IMR-90 (cell line): ENCODE data around the gene MARCHF3. TPM values are rescaled to one million over a fixed set of nuclear protein-coding genes. Genes with fewer than 3 reads are reported as not detected.

ENCODE experiments used
- ATAC-seq: fragments of 200-7000 bp; cut with Tn5 transposase; 2 replicates; pipeline ENCODE4 v1.9.1; 2020; ENCODE audit warnings: low read depth, mild to moderate bottlenecking, moderate library complexity
- BruUV-seq: library from RNA; stranded (reverse); fragments of 400-500 nt; replicated peaks from 2 replicates; lab custom pipeline; 2021; lab: Mats Ljungman, UMichigan
- CTCF ChIA-PET: fragments of 300-600 bp; formaldehyde crosslinking; extraction: SDS; loops from one replicate; lab custom pipeline; 2021; ENCODE audit warnings: antibody characterized with exemption; lab: Yijun Ruan, JAX
- POLR2A ChIA-PET: fragments of 300-600 bp; sonication (Branson Sonifier 250); formaldehyde crosslinking; loops from one replicate; lab custom pipeline; 2022; ENCODE audit warnings: antibody characterized with exemption; ENCODE audit not compliant: unreplicated experiment; lab: Charles Lee
- DNase-seq: peaks from one replicate; pipeline ENCODE4 v3.0.0; 2013
- H2AFZ ChIP-seq: replicated peaks from 2 replicates; pipeline ENCODE3; 2013; ENCODE audit warnings: low read length, mild to moderate bottlenecking; ENCODE audit not compliant: poor library complexity
- H2AK5ac ChIP-seq: 2 replicates; pipeline ENCODE4 v1.6.1; 2013; ENCODE audit warnings: low read depth, low read length, inconsistent platforms
- H2AK9ac ChIP-seq: replicated peaks from 2 replicates; pipeline ENCODE3; 2013; ENCODE audit warnings: mild to moderate bottlenecking, low read depth, low read length, moderate library complexity; ENCODE audit not compliant: poor library complexity
- H2BK120ac ChIP-seq: 2 replicates; pipeline ENCODE4 v1.6.1; 2013; ENCODE audit warnings: low read depth, low read length, inconsistent platforms
- H2BK15ac ChIP-seq: 3 replicates; pipeline ENCODE4 v1.6.1; 2013; ENCODE audit warnings: low read depth, low read length, inconsistent platforms
- H2BK20ac ChIP-seq: 2 replicates; pipeline ENCODE4 v1.6.1; 2013; ENCODE audit warnings: low read depth, mild to moderate bottlenecking, inconsistent platforms, low read length, moderate library complexity
- H2BK5ac ChIP-seq: 2 replicates; pipeline ENCODE4 v1.6.1; 2013; ENCODE audit warnings: mild to moderate bottlenecking, low read depth, low read length, inconsistent platforms; ENCODE audit not compliant: poor library complexity, severe bottlenecking
- H3K14ac ChIP-seq: replicated peaks from 2 replicates; pipeline ENCODE4 v1.6.1; 2013; ENCODE audit warnings: low read depth, low read length, inconsistent platforms
- H3K18ac ChIP-seq: 2 replicates; pipeline ENCODE4 v1.6.1; 2013; ENCODE audit warnings: low read depth, low read length, control low read depth
- H3K23ac ChIP-seq: 2 replicates; pipeline ENCODE4 v1.6.1; 2013; ENCODE audit warnings: low read depth, low read length, inconsistent platforms
- H3K27ac ChIP-seq: 2 replicates; pipeline ENCODE4 v1.5.1; 2013; ENCODE audit warnings: mild to moderate bottlenecking, control low read depth, low read length; ENCODE audit not compliant: insufficient read depth
- H3K27me3 ChIP-seq: 2 replicates; pipeline ENCODE4 v1.6.1; 2013; ENCODE audit warnings: low read length; ENCODE audit not compliant: control insufficient read depth, insufficient read depth
- H3K36me3 ChIP-seq: 2 replicates; pipeline ENCODE4 v1.6.1; 2013; ENCODE audit warnings: low read length, mixed read lengths; ENCODE audit not compliant: control insufficient read depth, insufficient read depth
- H3K4ac ChIP-seq: 2 replicates; pipeline ENCODE4 v1.6.1; 2013; ENCODE audit warnings: low read depth, low read length, inconsistent platforms
- H3K4me1 ChIP-seq: 2 replicates; pipeline ENCODE4 v1.6.1; 2013; ENCODE audit warnings: low read length, mixed read lengths; ENCODE audit not compliant: control insufficient read depth, insufficient read depth
- H3K4me2 ChIP-seq: 2 replicates; pipeline ENCODE4 v1.6.1; 2013; ENCODE audit warnings: low read depth, mild to moderate bottlenecking, control low read depth, low read length, moderate library complexity
- H3K4me3 ChIP-seq: 2 replicates; pipeline ENCODE4 v1.5.1; 2013; ENCODE audit warnings: low read depth, mild to moderate bottlenecking, control low read depth, low read length, moderate library complexity; ENCODE audit not compliant: insufficient read depth
- H3K56ac ChIP-seq: 2 replicates; pipeline ENCODE4 v1.6.1; 2013; ENCODE audit warnings: low read length, inconsistent platforms; ENCODE audit not compliant: insufficient read depth; ENCODE audit errors: extremely low read depth
- H3K79me1 ChIP-seq, 2 experiments: 2 replicates each; pipeline ENCODE4 v1.6.1; 2013; ENCODE audit warnings: low read length in 2 of 2, inconsistent platforms in 1 of 2, low read depth in 1 of 2
- H3K9ac ChIP-seq: 2 replicates; pipeline ENCODE4 v1.6.1; 2013; ENCODE audit warnings: low read depth, low read length, control low read depth
- H3K9me1 ChIP-seq: 2 replicates; pipeline ENCODE4 v1.6.1; 2013; ENCODE audit warnings: low read length, inconsistent platforms; ENCODE audit not compliant: insufficient read depth
- H3K9me3 ChIP-seq: 2 replicates; pipeline ENCODE4 v1.6.1; 2013; ENCODE audit warnings: low read length; ENCODE audit not compliant: control insufficient read depth, insufficient read depth
- H4K20me1 ChIP-seq: 2 replicates; pipeline ENCODE4 v1.6.1; 2013; ENCODE audit warnings: low read length, inconsistent platforms; ENCODE audit not compliant: insufficient read depth
- H4K5ac ChIP-seq: 2 replicates; pipeline ENCODE4 v1.6.1; 2013; ENCODE audit warnings: mild to moderate bottlenecking, low read depth, low read length, control low read depth
- H4K8ac ChIP-seq, 2 experiments: 2 replicates each; pipeline ENCODE4 v1.6.1; 2013; ENCODE audit warnings: low read depth in 2 of 2, low read length in 2 of 2, control low read depth in 1 of 2, inconsistent platforms in 1 of 2
- H4K91ac ChIP-seq: 2 replicates; pipeline ENCODE4 v1.6.1; 2013; ENCODE audit warnings: low read depth, low read length, inconsistent platforms; ENCODE audit not compliant: insufficient read depth
- BHLHE40 ChIP-seq: fragments of 150-350 bp; IDR thresholded peaks from 2 replicates; pipeline ENCODE4 v1.6.1; 2016; ENCODE audit warnings: mild to moderate bottlenecking, low read depth, low read length
- CEBPB ChIP-seq: IDR thresholded peaks from 2 replicates; pipeline ENCODE4 v1.6.1; 2012; ENCODE audit warnings: low read depth, low read length, improper control_type of control experiment
- CHD1 ChIP-seq: IDR thresholded peaks from 2 replicates; pipeline ENCODE4 v1.6.1; 2012; ENCODE audit warnings: low read depth, low read length, improper control_type of control experiment
- ELK1 ChIP-seq: fragments of 150-350 bp; IDR thresholded peaks from 2 replicates; pipeline ENCODE4 v1.6.1; 2016; ENCODE audit warnings: low read depth, mild to moderate bottlenecking, low read length, moderate library complexity, borderline replicate concordance
- FOS ChIP-seq: fragments of 150-350 bp; IDR thresholded peaks from 2 replicates; pipeline ENCODE4 v1.6.1; 2016; ENCODE audit warnings: low read depth, low read length
- MAZ ChIP-seq: IDR thresholded peaks from 2 replicates; pipeline ENCODE4 v1.6.1; 2012; ENCODE audit warnings: low read depth, mild to moderate bottlenecking, low read length, improper control_type of control experiment, moderate library complexity, borderline replicate concordance
- MXI1 ChIP-seq: IDR thresholded peaks from 2 replicates; pipeline ENCODE4 v1.6.1; 2012; ENCODE audit warnings: low read depth, mild to moderate bottlenecking, low read length, moderate library complexity, borderline replicate concordance
- NFE2L2 ChIP-seq: fragments of 150-350 bp; IDR thresholded peaks from 2 replicates; pipeline ENCODE4 v1.6.1; 2016; ENCODE audit warnings: low read depth, mild to moderate bottlenecking, low read length
- POLR2A ChIP-seq: IDR thresholded peaks from 2 replicates; pipeline ENCODE4 v1.6.1; 2012; ENCODE audit warnings: mild to moderate bottlenecking, low read depth, low read length
- RAD21 ChIP-seq: IDR thresholded peaks from 2 replicates; pipeline ENCODE4 v1.6.1; 2012; ENCODE audit warnings: low read length, improper control_type of control experiment
- RCOR1 ChIP-seq: IDR thresholded peaks from 2 replicates; pipeline ENCODE4 v1.6.1; 2012; ENCODE audit warnings: mild to moderate bottlenecking, low read length, improper control_type of control experiment; ENCODE audit not compliant: insufficient replicate concordance
- RFX5 ChIP-seq: IDR thresholded peaks from 2 replicates; pipeline ENCODE4 v1.8.0; 2012; ENCODE audit warnings: low read depth, mild to moderate bottlenecking, low read length, moderate library complexity
- SMC3 ChIP-seq: fragments of 150-350 bp; IDR thresholded peaks from 2 replicates; pipeline ENCODE4 v1.6.1; 2016; ENCODE audit warnings: low read depth, mild to moderate bottlenecking, antibody characterized with exemption, low read length, moderate library complexity
- WGBS, 2 experiments: methylation state at CpG; one replicate each; pipeline versions ENCODE4 v1.1.5 to v1.1.7; 2013; ENCODE audit warnings: missing lambda C conversion rate in 2 of 2; ENCODE audit not compliant: insufficient read length in 1 of 2; ENCODE audit errors: extremely low coverage in 2 of 2; 5-methylcytosine and 5-hydroxymethylcytosine counted together
- dilution Hi-C: fragments of 300-500 bp; cut with HindIII; formaldehyde crosslinking; loops from one replicate; pipeline ENCODE4 v1.14.3; 2018; ENCODE audit warnings: low sequenced_read_pairs; ENCODE audit not compliant: unreplicated experiment
- in situ Hi-C: fragments of 300-500 bp; cut with MboI; formaldehyde crosslinking; loops from 3 replicates; pipeline ENCODE4 v1.14.3; 2019; ENCODE audit warnings: low sequenced_read_pairs, inconsistent platforms, mixed read lengths
- intact Hi-C: fragments of 100-400 bp; cut with micrococcal nuclease; formaldehyde crosslinking; loops from 2 replicates; pipeline ENCODE4 v1.10.0; 2022
- polyA plus RNA-seq, 3 experiments: library from polyadenylated mRNA; depleted of rRNA; stranded (reverse); fragments of >200 nt; gene quantifications; 2 replicates each; pipeline ENCODE4 v1.2.3, GENCODE V29; 2012; ENCODE audit warnings: low replicate concordance in 1 of 3
- total RNA-seq: library from RNA; depleted of rRNA; stranded (reverse); fragments of >200 nt; gene quantifications from 2 replicates; pipeline ENCODE4 v1.2.3, GENCODE V29; 2012
- TF ChIP-seq, protein P1 (sequence below): conservative IDR thresholded peaks from 2 replicates; pipeline ENCODE4 v1.5.1; 2012; ENCODE audit warnings: mild to moderate bottlenecking, low read depth, low read length, improper control_type of control experiment
- TF ChIP-seq, protein P2 (sequence below): fragments of 150-350 bp; IDR thresholded peaks from 2 replicates; pipeline ENCODE4 v1.6.1; 2017; ENCODE audit warnings: mild to moderate bottlenecking, antibody characterized with exemption, low read length, low read depth

The MARCHF3 gene
- total and polyA plus RNA-seq, 2 of the 4 experiments (the other 2 are of a cell fraction), result 11.2 to 18.8 TPM

GRCh38 chr5:126869005-126869451 lies 161.3 kb downstream of the MARCHF3 start:
- H3K9ac ChIP-seq, result no peak overlapping the region
- H3K9me3 ChIP-seq, result no peaks in the 10 kb centered on the region
- dilution Hi-C loops, result no loop called here
- in situ Hi-C loops, result no loop called here
- no peak overlapping the region for H2AK9ac ChIP-seq
- POLR2A ChIA-PET, result no interaction called here
- H4K5ac ChIP-seq, result 0 out of 2 replicates have a peak overlapping the region, but pooled peaks have one; percentile 44
- peaks cover 3% of the 10 kb centered on the region; the same call in 1 of the 2 replicates for H3K4me1 ChIP-seq
- TF ChIP-seq RFX5, result no peak
- TF ChIP-seq, protein P1, sequence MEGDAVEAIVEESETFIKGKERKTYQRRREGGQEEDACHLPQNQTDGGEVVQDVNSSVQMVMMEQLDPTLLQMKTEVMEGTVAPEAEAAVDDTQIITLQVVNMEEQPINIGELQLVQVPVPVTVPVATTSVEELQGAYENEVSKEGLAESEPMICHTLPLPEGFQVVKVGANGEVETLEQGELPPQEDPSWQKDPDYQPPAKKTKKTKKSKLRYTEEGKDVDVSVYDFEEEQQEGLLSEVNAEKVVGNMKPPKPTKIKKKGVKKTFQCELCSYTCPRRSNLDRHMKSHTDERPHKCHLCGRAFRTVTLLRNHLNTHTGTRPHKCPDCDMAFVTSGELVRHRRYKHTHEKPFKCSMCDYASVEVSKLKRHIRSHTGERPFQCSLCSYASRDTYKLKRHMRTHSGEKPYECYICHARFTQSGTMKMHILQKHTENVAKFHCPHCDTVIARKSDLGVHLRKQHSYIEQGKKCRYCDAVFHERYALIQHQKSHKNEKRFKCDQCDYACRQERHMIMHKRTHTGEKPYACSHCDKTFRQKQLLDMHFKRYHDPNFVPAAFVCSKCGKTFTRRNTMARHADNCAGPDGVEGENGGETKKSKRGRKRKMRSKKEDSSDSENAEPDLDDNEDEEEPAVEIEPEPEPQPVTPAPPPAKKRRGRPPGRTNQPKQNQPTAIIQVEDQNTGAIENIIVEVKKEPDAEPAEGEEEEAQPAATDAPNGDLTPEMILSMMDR, result no peak
- TF ChIP-seq SMC3, result no peak
- no peak for TF ChIP-seq MXI1
- TF ChIP-seq POLR2A, result no peak
- TF ChIP-seq RAD21, result no peak
- no peak for TF ChIP-seq BHLHE40
- TF ChIP-seq ELK1, result no peak
- no peak for TF ChIP-seq NFE2L2
- TF ChIP-seq, protein P2, sequence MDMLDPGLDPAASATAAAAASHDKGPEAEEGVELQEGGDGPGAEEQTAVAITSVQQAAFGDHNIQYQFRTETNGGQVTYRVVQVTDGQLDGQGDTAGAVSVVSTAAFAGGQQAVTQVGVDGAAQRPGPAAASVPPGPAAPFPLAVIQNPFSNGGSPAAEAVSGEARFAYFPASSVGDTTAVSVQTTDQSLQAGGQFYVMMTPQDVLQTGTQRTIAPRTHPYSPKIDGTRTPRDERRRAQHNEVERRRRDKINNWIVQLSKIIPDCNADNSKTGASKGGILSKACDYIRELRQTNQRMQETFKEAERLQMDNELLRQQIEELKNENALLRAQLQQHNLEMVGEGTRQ, result no peak
- TF ChIP-seq MAZ, result no peak
- TF ChIP-seq FOS, result no peak
- TF ChIP-seq RCOR1, result no peak
- no peak for TF ChIP-seq CEBPB
- no peak for TF ChIP-seq CHD1
- no peaks in the 10 kb centered on the region; a peak in 1 of 4 replicates for H3K79me1 ChIP-seq
- peak overlapping the region; percentile 68 for H2AFZ ChIP-seq
- no peak overlapping the region for H2BK120ac ChIP-seq
- H3K4ac ChIP-seq, result no peak overlapping the region; the same call in 1 of the 2 replicates
- CTCF ChIA-PET, result no interaction called here
- peaks cover 5% of the 10 kb centered on the region; the same call in 1 of the 2 replicates for H3K9me1 ChIP-seq
- H2BK20ac ChIP-seq, result no peak overlapping the region
- no peak overlapping the region; a peak in 1 of 4 replicates for H4K8ac ChIP-seq
- 11% methylated on average over 5 of the region's 22 CpGs; no CpG with 5 or more reads in 1 of the 2 experiments for WGBS, 2 experiments
- H3K14ac ChIP-seq, result no peak overlapping the region
- intact Hi-C loops, result loop anchor here (10.0 kb wide), 1 partner anchor 516 kb away; no protein-coding TSS in a partner anchor
- no peak overlapping the region for H4K91ac ChIP-seq
- H3K4me2 ChIP-seq, result peak overlapping the region; percentile 98
- H3K36me3 ChIP-seq, result no peaks in the 10 kb centered on the region
- no peak overlapping the region for H3K27ac ChIP-seq
- no TSS peak for BruUV-seq
- no peak overlapping the region for H3K56ac ChIP-seq
- H3K27me3 ChIP-seq, result no peaks in the 10 kb centered on the region
- peak overlapping the region; percentile 34 for H3K4me3 ChIP-seq
- peak; percentile 93 for ATAC-seq
- peak; percentile 45 for DNase-seq
- no peak overlapping the region for H2BK5ac ChIP-seq
- no peaks in the 10 kb centered on the region for H4K20me1 ChIP-seq
- no peak overlapping the region for H3K23ac ChIP-seq
- H3K18ac ChIP-seq, result no peak overlapping the region
- no peak overlapping the region for H2BK15ac ChIP-seq
- H2AK5ac ChIP-seq, result no peak overlapping the region
